Ramos (cell line): ENCODE measurements around the gene CPXM2.

ENCODE experiments used
- in situ Hi-C: fragments of 300-500 bp; cut with MboI; formaldehyde crosslinking; loops from one replicate; pipeline ENCODE4 v1.14.3; 2022; ENCODE audit warnings: low sequenced_read_pairs; ENCODE audit not compliant: unreplicated experiment

Gene CPXM2

GRCh38 chr10:123854498-123854897 is 37.1 kb downstream of the CPXM2 start:
- in situ Hi-C loops: no loop called here

DNA sequence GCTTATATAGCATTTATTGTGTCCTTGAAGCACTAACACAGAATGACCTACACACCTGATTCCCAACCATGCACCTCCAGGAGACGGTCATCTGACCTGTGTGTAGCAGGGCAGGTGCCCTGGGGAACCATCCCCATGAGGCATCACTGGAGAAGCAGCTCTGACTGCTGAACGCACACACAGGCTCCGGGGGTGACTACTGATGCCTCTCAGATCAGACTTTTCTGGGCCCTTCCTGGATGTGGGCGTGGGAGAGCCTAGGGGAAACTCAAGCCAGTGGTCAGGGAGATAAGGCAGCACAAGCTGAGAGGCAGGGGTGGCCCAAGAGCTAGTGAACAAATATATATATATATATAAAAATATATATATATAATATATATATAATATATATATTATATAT is 37.6 kb downstream of the CPXM2 start:
- in situ Hi-C loops: no loop called here

DNA sequence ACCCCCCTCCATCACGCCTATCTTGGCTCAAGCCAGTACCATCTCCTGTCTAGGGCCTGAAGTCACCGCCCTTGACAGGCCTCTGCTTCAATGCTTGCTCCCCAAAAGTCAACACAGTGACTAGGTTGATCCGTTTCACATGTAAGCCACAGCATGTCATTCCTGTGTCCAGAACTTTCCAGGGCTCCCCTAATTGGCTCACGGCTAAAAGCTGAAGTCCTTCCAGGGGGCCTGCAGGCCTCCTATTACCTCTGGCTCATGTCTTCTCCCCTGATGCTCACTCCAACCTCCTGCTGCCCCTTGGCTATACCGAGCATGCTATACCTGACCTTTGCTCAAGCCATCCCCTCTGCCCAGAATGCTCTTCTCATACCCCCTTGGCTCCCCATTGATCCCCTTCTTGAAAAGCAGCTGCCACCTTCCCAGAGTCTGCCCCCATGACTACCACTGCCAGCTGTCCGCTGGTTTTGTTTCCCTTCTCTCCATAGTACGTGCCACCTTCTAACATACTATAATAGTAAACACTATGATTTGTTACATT is 39.1 kb downstream of the CPXM2 start:
- in situ Hi-C loops: no loop called here

GRCh38 chr10:123848564-123849457 is 42.8 kb downstream of the CPXM2 start:
- in situ Hi-C loops: no loop called here

DNA sequence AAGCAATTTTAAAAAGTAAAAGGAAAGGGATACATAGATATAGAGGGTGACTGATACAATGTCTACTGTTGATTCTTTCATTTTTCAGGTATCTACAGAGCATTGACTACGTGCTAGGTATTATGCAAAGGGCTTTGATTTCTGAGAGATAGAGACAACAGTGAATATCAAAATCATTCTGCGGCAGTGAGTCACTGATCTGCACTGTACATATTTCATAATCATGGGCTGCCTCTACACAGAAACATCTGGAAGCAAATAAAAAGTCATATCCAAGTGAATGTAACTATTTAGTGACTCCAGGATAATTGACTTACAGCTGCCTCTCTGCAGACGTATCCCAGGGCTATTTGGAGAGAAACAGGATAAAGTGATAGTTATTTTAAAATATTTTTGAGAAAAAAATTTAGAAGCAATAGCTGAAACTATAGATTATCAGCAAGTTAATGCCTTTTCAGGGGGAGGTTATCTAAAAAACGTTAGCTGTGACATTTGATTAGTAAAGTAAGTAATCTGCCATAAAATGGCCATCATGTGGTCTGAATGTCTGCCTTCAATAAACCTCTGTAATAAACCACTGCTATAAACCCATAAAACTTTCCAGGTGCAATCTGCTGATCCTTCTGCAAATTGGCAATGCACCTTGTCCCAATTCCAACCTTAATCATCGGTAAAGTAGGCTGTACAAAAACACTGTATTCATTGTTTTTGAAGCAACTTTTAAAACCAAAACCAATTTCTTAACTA is 43.7 kb downstream of the CPXM2 start:
- in situ Hi-C loops: no loop called here

DNA sequence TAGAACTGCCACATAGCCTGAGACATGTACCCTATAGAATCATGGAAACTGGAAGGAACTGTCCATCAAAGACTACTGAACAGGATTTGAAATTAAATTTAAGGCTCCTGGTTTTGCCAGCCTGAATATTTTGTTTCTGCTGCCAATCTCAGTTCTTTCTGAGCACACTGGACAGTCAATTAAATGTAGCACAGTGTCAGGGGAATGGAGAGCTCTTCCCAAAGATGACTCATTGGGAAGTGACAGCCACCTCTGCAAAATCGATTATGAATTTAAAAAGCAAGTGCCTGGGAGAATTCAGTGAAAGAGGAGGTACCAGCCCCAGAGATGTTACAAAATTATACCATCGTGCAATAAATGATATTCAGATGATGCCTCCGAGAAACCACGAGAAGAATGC is 47.8 kb downstream of the CPXM2 start:
- in situ Hi-C loops: no loop called here

DNA sequence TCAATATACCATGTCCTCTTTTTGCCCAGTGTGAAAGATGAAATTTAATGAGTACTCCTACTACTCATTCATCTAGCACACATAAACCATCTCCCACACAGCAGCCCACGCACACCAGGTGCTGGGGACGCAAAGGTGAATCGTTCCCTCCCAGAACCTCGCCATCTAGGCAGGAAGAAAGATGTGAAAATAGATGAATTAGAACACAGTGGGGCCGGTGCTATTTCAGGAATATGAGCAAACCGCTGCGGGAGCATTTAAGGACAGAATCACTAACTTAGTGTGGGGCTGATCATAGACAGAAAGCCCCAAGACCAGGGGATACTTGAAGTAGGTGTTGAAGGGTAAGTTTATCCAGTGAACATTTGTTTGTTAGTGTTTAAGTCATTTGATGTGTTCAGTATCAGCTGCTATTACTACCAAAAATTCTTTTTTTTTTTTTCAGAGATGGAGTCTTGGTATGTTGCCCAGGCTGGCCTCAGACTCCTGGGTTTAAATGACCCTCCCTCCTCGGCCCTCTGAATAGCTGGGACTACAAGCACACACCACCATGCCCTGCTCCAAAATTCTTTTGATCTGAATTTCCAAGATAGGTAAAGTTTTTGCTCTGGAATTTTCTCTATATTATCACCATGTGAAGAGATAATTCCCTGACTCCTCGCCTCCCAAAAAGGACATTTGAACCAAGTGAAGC is 48.8 kb downstream of the CPXM2 start:
- in situ Hi-C loops: no loop called here

- in situ Hi-C loops: no loop called here
These were observed 50.0 kb downstream of the CPXM2 start for GRCh38 chr10:123841560-123841959.

- in situ Hi-C loops: no loop called here
These were observed 50.5 kb downstream of the CPXM2 start for GRCh38 chr10:123841115-123841514.

GRCh38 chr10:123840714-123841113 is 50.9 kb downstream of the CPXM2 start:
- in situ Hi-C loops: no loop called here

DNA sequence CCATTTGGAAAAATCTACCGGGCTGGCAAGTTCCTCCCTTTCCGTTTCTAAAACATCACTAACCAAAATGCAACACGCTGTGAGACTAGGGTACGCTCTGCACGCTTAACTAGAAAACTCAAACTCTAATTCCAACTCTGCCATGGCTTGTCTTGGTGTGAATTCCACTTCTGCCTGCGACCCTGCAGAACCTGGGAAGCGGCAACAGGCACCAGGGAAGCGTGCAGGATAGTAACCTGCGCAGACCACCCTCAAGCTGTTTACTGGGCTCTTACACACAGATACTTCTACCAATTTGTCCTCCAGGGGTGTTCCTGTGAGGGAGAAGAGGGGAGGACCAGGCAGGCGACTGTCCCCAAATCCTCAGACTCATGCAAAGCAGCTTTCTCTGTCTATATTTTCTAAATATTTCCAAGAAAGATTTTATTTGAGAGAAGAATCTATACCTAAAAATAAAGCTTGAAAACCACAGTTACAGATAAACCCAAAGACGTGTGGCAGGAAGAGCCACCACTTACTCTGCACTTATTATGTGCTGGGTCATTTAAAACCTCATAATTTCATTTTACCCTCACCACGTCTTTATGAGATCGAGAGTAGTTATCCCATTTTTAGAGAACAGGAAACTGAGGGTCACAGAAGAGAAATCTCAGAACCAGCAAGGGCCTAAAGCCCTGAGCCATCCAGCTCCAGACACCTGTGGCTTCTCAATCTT is 52.9 kb downstream of the CPXM2 start:
- in situ Hi-C loops: no loop called here

DNA sequence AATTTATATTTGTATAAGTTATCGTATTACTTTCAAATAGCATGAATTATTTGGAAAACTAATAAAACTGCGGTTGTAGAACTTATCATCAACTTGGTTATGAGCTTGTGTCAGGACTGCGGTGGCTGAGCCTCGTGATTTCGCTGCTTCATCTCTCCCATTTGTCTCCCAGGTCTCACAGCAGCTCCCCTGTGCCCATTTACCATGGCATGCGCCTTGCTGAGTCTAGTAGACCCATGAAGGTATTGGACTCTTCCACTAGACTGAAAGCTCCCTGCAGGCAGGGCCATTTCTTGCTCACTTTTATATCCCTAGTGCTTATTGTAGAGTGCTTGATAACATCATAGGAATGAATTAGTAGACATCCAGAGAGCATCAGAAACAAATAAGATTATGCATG is 53.9 kb downstream of the CPXM2 start:
- in situ Hi-C loops: no loop called here

DNA sequence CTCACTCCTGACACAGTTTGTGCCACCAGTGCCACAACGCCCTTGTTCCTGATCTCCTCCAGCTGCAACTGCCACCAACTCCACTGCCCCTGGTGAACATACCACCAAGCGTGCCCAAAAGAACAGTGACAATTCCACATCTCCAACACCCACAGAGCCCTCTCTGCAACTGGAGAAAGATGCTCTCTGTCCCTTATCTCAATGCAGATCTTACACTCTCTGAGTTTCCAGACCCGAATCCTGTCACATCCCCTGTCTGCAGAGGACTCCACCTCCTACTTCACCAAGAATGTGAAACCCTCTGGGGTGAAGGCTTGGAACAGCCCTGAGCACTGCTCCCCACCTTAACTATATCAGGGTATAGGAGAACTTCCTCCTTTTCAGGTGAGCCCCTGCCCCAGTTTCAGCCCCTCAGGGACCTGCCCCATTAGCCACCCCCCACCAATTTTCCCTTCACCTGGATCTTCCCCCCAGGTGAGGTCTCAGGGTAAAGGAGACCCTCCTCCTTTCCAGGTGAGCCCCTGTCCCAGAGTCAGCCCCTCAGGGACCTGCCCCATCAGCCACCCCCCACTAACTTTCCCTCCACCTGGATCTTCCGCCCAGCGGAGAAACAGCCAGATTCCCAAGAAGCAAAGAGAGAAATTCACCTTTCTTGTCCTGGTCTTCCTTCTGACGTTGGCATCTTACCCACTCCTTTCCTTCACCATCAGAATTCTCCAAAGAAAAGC is 55.0 kb downstream of the CPXM2 start:
- in situ Hi-C loops: no loop called here

DNA sequence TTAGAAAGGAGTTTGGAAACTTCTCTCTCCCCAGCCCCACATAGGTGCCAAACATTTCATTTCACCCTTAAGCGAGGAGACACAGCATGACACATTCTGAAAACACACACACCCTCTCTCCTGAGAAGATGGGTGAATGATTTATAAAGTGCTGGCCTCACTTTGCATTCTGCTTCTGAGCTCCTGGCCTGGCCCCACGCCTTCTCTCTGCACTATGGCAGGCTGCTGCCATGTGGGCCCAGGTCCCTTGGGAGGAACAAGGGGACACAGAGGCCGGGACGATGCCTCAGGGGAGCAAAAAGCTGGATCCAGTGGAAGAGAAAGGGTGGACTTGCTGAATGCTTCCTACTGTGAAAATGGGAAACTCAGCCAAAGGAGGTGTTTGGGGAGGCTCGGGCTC is 56.0 kb downstream of the CPXM2 start:
- in situ Hi-C loops: no loop called here

- in situ Hi-C loops: no loop called here
These were observed 58.3 kb downstream of the CPXM2 start for GRCh38 chr10:123833170-123833850.

GRCh38 chr10:123831259-123831658 is 60.3 kb downstream of the CPXM2 start:
- in situ Hi-C loops: no loop called here

- in situ Hi-C loops: no loop called here
These were observed 70.5 kb downstream of the CPXM2 start for GRCh38 chr10:123821136-123821535.

DNA sequence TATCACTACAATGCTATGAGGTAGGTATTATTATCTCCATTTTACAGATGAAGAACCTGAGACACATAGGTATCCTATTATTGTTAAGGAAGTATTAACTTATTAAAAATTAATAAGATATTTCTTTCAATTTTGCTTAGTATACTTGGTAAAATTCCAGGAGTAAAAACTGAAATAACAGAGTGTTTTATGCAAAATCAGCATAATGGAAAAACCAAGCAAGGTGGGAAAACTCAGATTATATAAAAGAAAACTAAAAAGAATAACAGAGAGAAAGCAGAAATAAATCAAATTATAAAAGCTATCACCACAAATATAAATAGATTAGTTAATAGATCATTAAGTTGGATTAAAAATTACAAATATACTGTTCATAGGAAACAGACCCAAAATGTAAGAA is 82.0 kb downstream of the CPXM2 start:
- in situ Hi-C loops: no loop called here

- in situ Hi-C loops: no loop called here
These were observed 82.7 kb downstream of the CPXM2 start for GRCh38 chr10:123808906-123809305.
